ENCODE results near the gene CD300LF.

DNA sequence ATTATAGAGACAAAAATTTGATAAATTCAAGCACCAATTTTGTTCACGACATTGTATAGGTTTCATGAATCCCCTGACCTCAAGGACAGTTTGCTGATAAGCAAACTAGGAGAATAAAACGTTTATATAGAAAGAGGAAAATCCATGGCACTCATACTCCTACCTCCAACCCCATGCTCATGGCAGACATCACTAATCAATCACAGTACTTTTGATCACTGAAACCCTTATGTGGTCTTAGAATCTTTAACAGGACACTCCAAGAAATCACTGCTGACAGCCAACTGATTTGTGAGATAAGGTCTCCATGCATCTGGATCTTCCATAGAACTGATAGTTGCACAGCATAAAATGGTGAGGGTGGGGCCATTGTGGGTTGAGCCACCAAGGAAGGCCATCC, 31.0 kb upstream of the CD300LF start:
- TF ChIP-seq, protein P1, sequence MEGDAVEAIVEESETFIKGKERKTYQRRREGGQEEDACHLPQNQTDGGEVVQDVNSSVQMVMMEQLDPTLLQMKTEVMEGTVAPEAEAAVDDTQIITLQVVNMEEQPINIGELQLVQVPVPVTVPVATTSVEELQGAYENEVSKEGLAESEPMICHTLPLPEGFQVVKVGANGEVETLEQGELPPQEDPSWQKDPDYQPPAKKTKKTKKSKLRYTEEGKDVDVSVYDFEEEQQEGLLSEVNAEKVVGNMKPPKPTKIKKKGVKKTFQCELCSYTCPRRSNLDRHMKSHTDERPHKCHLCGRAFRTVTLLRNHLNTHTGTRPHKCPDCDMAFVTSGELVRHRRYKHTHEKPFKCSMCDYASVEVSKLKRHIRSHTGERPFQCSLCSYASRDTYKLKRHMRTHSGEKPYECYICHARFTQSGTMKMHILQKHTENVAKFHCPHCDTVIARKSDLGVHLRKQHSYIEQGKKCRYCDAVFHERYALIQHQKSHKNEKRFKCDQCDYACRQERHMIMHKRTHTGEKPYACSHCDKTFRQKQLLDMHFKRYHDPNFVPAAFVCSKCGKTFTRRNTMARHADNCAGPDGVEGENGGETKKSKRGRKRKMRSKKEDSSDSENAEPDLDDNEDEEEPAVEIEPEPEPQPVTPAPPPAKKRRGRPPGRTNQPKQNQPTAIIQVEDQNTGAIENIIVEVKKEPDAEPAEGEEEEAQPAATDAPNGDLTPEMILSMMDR (IDR thresholded peaks at IDR 0.05 in 8 of 11, conservative IDR thresholded peaks at IDR 0.05 in 3 of 11): no peak
- TF ChIP-seq POLR2A (IDR thresholded peaks at IDR 0.05): no peak
